Ecto neural progenitor cell (in vitro differentiated cells): Measurements from ENCODE around the gene KLF16.

Source experiments
- DNase-seq: peaks from one replicate; pipeline ENCODE4 v3.0.0-alpha.2; 2018; ENCODE audit warnings: low spot score

Gene KLF16

DNA sequence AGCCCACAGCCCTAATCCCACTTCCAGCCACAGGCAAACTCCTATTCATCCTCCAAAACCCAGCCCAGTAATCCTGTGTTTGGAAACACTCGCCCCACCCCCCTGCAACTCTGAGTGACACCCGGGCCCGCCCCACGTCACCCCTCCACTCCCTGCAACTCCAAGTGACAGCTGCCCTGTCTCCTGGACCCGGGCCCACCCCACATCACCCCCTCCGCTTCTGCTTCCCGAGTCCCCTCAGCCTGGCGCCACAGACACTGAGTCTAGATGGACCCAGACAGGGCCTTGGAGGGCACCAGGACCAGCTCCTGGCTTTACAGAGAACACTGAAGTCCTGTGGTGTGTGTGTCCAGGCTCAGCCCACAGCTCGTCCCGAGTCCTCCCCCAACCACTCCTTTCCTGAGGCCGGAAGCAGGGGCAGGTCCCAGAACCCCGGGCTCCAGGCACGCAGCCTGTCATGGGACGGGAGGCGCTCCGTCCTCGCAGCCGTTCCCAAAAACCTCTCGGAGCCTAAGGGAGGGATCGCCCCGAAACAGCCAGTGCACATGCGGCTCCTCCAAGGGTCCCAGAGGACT is 22.8 kb downstream of the KLF16 start:
- no peak for DNase-seq

DNA sequence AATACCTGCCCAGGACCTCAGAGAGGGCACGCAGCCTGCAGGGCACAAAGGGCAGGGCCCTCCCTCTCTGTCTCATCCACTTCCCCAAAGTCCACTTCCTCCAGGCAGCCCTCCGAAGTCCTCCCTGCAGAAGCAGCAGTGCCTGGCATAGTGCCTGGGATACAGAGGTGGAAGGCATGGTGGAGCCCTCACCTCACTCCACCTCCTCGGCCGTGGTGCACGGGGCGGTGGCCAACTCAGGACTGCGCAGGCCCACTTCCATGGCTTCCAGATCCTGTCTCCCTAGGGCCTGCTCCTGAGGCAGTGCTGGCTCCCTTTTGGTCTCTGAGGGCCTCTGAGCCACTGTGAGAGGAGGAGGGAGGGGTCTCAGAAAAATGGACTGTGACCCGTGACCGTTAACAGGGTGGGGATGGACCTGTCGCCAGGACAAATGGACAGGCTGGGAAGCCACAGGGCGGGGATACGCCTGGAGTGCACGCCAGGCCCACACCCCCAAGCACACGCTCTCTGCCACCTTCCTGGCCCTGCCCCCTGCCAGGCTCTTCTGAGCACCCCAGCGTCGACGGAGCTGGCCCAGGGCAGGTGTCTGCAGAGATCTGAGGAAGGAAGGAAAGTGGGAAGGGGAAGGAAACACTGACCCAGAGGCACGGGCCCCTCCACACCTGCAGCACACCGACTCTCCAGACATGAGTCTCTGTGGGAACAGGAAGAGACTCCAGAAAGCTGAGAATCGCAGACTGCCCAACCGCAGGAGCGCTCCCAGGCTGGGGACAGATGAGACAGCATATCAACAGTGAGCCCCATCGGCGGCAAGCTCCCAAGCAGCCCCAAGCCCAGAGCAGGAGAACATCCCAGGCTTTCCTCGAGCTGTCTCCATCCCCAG is 23.5 kb downstream of the KLF16 start:
- no peak for DNase-seq

- DNase-seq: peak; percentile 83
Measured at GRCh38 chr19:1837625-1838105, 25.7 kb downstream of the KLF16 start.

- no peak for DNase-seq
Measured at GRCh38 chr19:1837222-1837565, 26.2 kb downstream of the KLF16 start.

- no peak for DNase-seq
Measured at GRCh38 chr19:1836458-1837221, 26.7 kb downstream of the KLF16 start.

GRCh38 chr19:1833540-1833939 is 29.8 kb downstream of the KLF16 start:
- no peak for DNase-seq

DNA sequence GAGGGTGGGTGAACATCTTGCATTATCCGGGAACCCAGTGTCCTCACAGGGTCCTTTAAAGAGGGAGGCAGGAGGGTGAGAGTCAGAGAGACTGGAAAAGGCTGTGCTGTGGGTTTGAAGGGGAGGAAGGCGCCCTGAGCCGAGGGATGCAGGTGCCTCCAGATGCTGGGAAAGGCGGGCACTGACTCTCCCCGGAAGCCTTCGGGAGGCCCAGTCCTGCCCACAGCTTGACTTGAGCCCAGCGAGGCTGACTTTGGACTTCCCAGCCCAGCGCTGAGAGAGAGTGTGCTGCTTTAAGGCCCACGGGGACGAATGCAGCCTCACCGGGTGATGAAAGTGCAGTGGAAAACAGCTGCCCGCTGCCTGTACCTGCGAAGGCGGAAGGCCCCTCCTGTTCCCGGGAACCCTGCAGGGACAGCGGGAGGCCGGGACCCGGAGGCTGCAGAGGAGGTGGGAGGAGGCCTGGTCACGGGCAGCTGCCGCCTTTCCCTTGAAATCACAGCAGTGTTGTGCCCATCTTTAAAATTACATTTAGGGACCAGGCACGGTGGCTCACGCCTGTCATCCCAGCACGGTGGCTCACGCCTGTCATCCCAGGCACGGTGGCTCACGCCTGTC is 31.2 kb downstream of the KLF16 start:
- DNase-seq: no peak

- DNase-seq: no peak
Measured at GRCh38 chr19:1830978-1831377, 32.4 kb downstream of the KLF16 start.

DNA sequence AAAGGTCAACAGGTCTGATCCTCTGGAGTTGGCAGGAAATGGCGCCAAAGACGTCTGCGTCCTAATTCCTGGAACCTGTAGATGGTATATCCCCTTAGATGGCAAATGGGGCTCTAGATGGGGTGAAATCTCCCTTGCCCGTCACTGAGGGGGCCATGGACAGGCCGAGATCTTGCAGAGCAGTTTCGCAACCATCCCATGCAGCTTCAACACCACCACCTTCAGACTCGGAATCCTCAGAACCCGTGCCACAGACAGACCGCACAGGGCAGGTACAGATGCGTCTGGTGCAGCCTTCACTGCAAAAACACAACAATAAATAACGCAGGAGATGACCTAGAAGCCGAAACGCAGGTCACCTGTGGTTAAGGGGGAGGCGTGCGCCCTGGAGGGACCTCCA is 32.8 kb downstream of the KLF16 start:
- DNase-seq: no peak

DNA sequence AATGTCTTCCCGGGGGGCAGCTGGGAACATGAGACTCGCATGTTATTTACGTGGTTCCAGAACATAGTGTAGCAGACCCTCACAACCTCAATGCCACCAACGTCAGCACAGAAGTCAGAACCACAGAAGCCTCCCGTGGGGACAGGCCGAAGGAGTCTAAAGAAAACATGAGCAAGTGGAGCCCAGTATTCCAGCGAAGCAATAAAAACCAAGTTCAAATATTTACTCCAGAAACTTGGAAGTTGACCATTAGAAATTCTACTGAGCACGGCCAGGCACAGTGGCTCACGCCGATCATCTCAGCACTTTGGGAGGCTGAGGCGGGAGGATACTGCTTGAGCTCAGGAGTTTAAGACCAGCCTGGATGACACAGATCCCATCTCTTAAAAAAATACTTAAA is 33.4 kb downstream of the KLF16 start:
- no peak for DNase-seq

DNA sequence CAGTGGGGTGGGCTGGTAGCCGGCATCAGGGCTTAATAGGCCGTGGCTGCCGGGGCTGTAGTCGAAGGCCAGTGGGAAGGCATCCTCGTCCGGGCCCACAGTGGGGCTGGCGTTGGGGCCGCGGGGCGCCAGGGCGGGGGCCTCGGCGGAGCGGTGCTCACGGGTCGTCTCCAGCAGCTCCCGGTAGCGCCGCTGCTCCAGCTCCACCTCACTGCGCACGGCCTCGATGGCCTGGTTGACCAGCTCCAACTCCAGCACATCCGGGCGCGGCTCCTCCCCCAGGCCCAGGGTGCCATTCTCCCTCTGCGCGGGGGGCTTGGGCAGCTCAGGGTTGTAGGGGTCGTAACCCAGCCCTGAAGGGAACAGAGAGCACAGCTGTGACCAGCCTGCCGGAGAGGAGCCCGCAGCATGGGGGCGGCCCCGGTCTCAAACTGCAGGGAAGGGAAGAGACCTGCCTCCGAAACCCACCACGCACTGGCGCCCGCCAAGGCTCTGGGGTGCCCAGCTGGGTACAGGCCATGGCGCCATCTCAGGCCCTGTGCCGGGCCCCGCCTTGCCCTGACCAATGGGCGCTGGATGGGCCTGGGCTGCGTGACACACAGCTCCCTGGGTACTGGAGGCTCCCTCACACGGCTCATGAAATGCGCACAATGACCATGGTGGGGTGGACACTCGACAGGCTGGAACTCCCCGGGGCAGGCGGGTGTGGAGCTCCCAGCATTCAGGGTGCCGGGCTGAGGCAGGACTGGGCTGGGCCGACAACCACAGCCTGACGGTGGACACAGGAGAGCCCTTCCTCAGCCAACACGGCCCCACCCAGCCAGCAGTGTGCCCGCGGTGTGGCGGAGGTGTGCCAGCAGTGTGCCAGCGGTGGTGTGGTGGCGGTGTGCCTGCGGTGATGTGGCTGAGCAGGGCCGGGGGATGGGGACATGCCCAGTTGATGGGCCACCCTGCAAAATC is 34.8 kb downstream of the KLF16 start:
- DNase-seq: no peak

DNA sequence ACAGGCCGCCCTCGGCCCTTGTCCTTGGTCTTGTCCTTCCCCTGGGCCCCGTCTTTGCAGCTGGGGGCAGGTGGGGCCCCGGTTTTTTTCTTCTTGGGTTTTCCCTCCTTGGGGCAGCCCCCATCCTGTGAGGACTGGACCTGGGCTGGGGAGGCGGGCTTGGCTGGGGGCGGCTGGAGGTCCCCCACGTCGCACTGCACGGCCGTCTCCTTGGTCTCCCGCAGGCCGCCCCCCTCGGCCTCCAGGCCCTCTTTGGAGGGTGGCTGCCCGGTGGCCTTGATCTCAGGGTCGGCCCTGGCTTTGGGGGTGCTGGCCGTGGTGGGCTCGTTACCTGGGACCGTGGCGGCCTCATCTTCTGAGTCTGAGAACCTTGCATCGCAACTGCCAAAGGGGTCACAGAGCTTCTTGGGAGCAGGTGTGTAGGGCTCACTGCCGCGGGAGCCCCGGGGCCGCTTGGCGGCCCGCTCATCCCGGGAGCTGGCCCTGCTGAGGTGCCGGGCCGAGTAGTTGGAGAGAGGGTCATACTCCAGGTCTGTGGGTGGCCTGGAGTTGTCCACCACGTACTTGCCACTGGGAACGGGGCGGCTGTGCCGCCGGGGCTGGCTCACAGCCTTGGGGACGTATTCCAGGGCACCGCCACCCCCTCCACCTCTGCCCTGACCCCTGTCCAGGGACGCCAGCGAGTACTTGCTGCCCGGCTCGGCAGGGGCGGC is 35.7 kb downstream of the KLF16 start:
- no peak for DNase-seq

DNA sequence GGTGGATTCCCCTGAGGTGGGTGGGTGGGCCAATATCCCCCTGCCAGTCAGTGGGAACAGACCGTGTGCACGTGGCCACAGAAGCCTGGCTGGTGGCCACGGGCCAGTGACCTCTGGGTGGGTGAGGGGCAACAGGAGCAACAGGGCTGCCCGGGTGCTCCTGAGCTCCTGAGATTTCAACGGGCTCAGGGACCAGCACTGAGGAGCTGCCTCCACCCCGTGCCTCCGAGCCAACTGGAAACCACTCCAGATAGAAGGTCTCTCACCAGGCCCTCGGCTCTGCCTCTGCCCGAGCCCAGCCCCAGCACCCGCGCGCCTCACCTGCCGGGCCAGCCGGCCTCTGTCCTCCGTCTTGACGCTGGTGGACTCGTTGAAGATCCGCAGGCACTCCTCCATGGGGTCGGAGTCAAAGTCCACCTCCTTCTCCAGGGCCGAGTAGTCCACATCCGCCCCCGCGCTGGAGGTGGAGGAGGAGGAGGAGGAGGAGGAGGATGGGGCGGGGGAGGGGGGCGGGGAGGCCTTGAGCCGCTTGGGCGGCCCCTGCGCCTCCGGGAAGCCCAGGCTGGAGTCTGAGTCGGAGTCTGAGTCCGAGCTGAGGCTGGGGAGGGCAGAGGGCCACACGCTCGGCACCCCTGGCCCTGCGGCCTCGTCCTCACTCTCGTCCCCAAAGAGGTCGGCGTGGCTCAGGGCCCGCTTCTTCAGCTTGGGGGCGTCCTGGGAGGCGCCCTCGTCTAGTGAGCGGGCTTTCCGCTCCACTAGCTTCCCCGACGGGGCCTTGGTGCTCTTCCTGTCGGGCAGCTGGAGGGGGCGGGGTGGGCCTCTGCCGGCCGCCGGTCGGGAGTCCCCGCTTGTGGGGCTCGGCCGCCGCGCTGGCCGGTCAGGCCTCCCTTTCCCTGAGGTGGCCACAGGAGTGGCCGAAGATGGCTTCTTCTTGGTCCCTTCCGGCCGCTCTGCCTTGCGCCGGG is 36.5 kb downstream of the KLF16 start:
- peak; percentile 74 for DNase-seq

DNA sequence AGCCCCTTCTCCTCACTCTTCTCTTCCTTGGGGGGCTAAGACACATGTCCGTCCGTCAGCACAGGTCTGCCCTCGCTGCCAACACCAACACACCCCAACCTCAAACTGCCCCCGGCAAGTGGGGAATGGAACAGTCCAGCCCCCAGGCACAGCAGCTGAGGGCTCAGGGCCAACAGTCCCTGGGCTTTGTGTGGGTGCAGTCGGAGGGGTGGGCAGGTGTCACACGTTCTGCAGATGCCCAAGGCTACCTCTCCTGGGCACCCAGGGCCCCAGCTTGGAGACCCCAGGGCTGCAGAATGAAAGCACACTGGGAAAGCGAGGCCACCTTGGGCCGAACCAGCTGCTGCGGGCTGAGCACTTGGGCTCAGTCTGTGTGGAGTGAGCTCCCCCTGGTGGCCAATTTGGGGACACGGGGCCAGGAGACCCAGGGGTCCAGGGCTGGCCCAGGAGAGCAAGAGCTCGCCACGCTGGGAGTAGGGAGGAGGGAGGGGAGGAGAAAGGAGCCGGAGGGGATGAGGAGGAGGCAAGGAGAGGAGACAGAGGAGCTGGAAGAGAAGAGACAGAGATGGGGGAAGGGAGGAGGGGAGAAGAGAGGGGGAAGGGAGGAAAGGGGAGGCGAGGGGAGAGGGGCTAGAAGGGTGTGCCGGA is 37.3 kb downstream of the KLF16 start:
- DNase-seq: peak; percentile 91

- DNase-seq: no peak
Measured at GRCh38 chr19:1824252-1824622, 39.1 kb downstream of the KLF16 start.

- DNase-seq: no peak
Measured at GRCh38 chr19:1823539-1824251, 39.7 kb downstream of the KLF16 start.

- no peak for DNase-seq
Measured at GRCh38 chr19:1823020-1823419, 40.4 kb downstream of the KLF16 start.

GRCh38 chr19:1822210-1822609 is 41.2 kb downstream of the KLF16 start:
- DNase-seq: no peak
